HFFc6 (cell line): ENCODE data around the gene PLEKHA6. TPM values are rescaled to one million over a fixed set of nuclear protein-coding genes. Genes with fewer than 3 reads are reported as not detected.
A peak's percentile ranks its signal among the peaks of the same experiment; 100 is the strongest.

ENCODE experiments used
- DNase-seq: peaks from one replicate; pipeline ENCODE4 v3.0.0-alpha.2; 2018
- H3K27ac Mint-ChIP-seq: 2 replicates; pipeline ENCODE4 v1.8.0; 2020; ENCODE audit warnings: mild to moderate bottlenecking, mixed read lengths
- H3K27me3 Mint-ChIP-seq: 2 replicates; pipeline ENCODE4 v1.8.0; 2021; ENCODE audit warnings: mild to moderate bottlenecking, moderate library complexity, mixed read lengths; ENCODE audit not compliant: insufficient read depth
- H3K36me3 Mint-ChIP-seq: 2 replicates; pipeline ENCODE4 v1.8.0; 2021; ENCODE audit warnings: low read depth, mixed read lengths
- H3K4me1 Mint-ChIP-seq: 2 replicates; pipeline ENCODE4 v1.8.0; 2020; ENCODE audit warnings: low read depth, mixed read lengths
- H3K4me3 Mint-ChIP-seq: 2 replicates; pipeline ENCODE4 v1.8.0; 2020; ENCODE audit warnings: mild to moderate bottlenecking, moderate library complexity, mixed read lengths
- H3K9me3 Mint-ChIP-seq: 2 replicates; pipeline ENCODE4 v1.8.0; 2020; ENCODE audit warnings: mild to moderate bottlenecking, mixed read lengths
- CTCF ChIP-seq: fragments of 200-600 bp; sonication (generic); IDR thresholded peaks from 2 replicates; pipeline ENCODE4 v1.5.0; 2021; ENCODE audit warnings: antibody characterized with exemption, mild to moderate bottlenecking
- total RNA-seq, 6 experiments: library from RNA; stranded (reverse); fragmentation: NEBNext Ultra II Directional; extraction: Animal tissue kit (Norgen Biotek cat#: 25700); gene quantifications; 2 replicates in 1 of 6; 3 replicates in 5 of 6; pipeline ENCODE4 v1.2.3, GENCODE V29; 2021

The PLEKHA6 gene
- total RNA-seq, 6 experiments from 2014 or later: 1.3 to 2.4 (median 1.5) TPM

- Mint-ChIP-seq H3K4me1 (peaks cover 57% of the 10 kb centered on the region), H3K36me3 (no peaks in the 10 kb centered on the region), H3K4me3 (0 out of 2 replicates have a peak overlapping the region, but pooled peaks have one; percentile 27), H3K27ac (peak overlapping the region; percentile 72), H3K27me3 (no peaks in the 10 kb centered on the region), H3K9me3 (no peaks in the 10 kb centered on the region)
- DNase-seq: peak; percentile 92
- TF ChIP-seq CTCF: peak; percentile 61
Measured at GRCh38 chr1:204198348-204199340, 161.1 kb downstream of the PLEKHA6 start.

- TF ChIP-seq CTCF: no peak
- H3K27ac Mint-ChIP-seq: no peak overlapping the region
- H3K9me3 Mint-ChIP-seq: no peaks in the 10 kb centered on the region
- no peak for DNase-seq
- peaks cover 57% of the 10 kb centered on the region for H3K4me1 Mint-ChIP-seq
- H3K36me3 Mint-ChIP-seq: no peaks in the 10 kb centered on the region
- H3K4me3 Mint-ChIP-seq: no peak overlapping the region
- H3K27me3 Mint-ChIP-seq: peaks cover 3% of the 10 kb centered on the region; the same call in 1 of the 2 replicates
Measured at GRCh38 chr1:204197068-204197467, 162.7 kb downstream of the PLEKHA6 start.

GRCh38 chr1:204196068-204196795 is 163.5 kb downstream of the PLEKHA6 start, which contains the start of gene KISS1:
Gene KISS1 (minus strand): TSS chr1:204196491. CDS start chr1:204192876, 3,615 bp downstream.
- Mint-ChIP-seq H3K36me3 (no peaks in the 10 kb centered on the region), H3K4me1 (peaks cover 60% of the 10 kb centered on the region), H3K27ac (no peak within 1 kb of the TSS; the same call in 1 of the 2 replicates), H3K9me3 (no peaks in the 10 kb centered on the region), H3K27me3 (peaks cover 3% of the 10 kb centered on the region; the same call in 1 of the 2 replicates), H3K4me3 (no peak within 1 kb of the TSS)
- no peak for TF ChIP-seq CTCF
- peak; percentile 8 for DNase-seq

GRCh38 chr1:204194771-204195170 is 165.0 kb downstream of the PLEKHA6 start:
- H3K27ac Mint-ChIP-seq: no peak overlapping the region
- peaks cover 5% of the 10 kb centered on the region; the same call in 1 of the 2 replicates for H3K27me3 Mint-ChIP-seq
- DNase-seq: no peak

More at GRCh38 chr1:204194771-204195170, 165.0 kb downstream of the PLEKHA6 start:
- no peaks in the 10 kb centered on the region for H3K9me3 Mint-ChIP-seq
- H3K4me3 Mint-ChIP-seq: no peak overlapping the region
- H3K36me3 Mint-ChIP-seq: no peaks in the 10 kb centered on the region
- peaks cover 72% of the 10 kb centered on the region for H3K4me1 Mint-ChIP-seq
- TF ChIP-seq CTCF: no peak
